Activated naive CD8-positive, alpha-beta T cell treated with anti-CD3 and anti-CD28 coated beads, Interleukin-2, amount 10 ng/mL, durations not matched to agents 7 days and 5 days (primary cell): Measurements from ENCODE around the gene DAW1. TPM values are rescaled to one million over a fixed set of nuclear protein-coding genes. Genes with fewer than 3 reads are reported as not detected.

Experiments
- ATAC-seq: fragments of 150-1000 bp; cut with Tn5 transposase; one replicate; pipeline ENCODE4 v1.10.0; 2021; ENCODE audit warnings: low read depth, moderate library complexity
- POLR2A ChIA-PET: fragments of 350-600 bp; sonication (Branson Sonifier 250); formaldehyde crosslinking; loops from one replicate; lab custom pipeline; 2021; ENCODE audit warnings: antibody characterized with exemption; lab: Charles Lee
- DNase-seq: peaks from one replicate; pipeline ENCODE4 v3.0.0; 2021
- H3K27ac Mint-ChIP-seq: one replicate; pipeline ENCODE4 v1.8.0; 2022; ENCODE audit warnings: mild to moderate bottlenecking, mixed read lengths
- H3K27me3 Mint-ChIP-seq: one replicate; pipeline ENCODE4 v1.8.0; 2022; ENCODE audit warnings: mild to moderate bottlenecking, moderate library complexity, mixed read lengths
- H3K36me3 Mint-ChIP-seq: one replicate; pipeline ENCODE4 v1.8.0; 2021; ENCODE audit warnings: mild to moderate bottlenecking, mixed read lengths
- H3K4me1 Mint-ChIP-seq: one replicate; pipeline ENCODE4 v1.8.0; 2021; ENCODE audit warnings: mixed read lengths
- H3K4me3 Mint-ChIP-seq: one replicate; pipeline ENCODE4 v1.8.0; 2022; ENCODE audit warnings: mild to moderate bottlenecking, moderate library complexity, mixed read lengths
- H3K9me3 Mint-ChIP-seq: one replicate; pipeline ENCODE4 v1.8.0; 2021; ENCODE audit warnings: mixed read lengths
- total RNA-seq, 2 experiments: library from RNA; stranded (reverse); gene quantifications; one replicate each; pipeline ENCODE4 v1.2.3, GENCODE V29; 2021

The DAW1 gene
- total RNA-seq, 2 experiments from 2014 or later, result not detected

DNA sequence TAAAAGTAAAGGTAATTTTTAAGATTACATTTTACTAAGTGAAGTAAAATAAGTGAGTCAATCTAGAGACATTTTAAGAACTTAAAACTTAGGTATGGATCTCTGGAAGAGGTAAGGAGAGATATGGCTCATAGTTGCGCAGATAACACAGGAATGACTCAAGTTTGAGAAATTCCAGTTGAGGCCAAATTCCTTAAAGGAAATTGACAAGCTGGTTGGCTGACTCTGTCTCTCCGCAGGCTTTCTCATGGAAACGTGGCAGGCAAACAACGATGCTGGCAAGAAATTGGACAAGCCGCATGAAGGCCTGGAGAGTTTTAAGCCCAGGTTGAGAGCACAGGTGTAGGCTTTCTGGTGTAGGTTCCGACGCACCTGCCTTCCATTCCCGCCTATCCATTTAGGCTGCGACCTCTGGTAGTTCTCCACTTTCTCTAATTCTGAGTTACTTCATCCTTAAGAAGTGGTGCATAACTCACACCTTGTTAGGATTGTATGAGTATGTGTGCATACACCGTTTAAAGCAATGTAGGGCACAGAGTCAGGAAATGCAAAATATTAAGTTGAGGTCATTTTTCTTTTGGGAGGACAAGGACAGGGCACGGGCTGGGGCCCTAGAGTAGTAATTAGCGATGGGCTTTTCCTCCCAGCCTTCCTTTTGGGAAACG lies 589 bp upstream of the DAW1 start:
- no peaks in the 10 kb centered on the region for H3K9me3 Mint-ChIP-seq
- peaks cover 20% of the 10 kb centered on the region for H3K27me3 Mint-ChIP-seq
- ATAC-seq (no peak), DNase-seq (no peak)
- H3K36me3 Mint-ChIP-seq, result no peaks in the 10 kb centered on the region
- H3K4me1 Mint-ChIP-seq, result peaks cover 1% of the 10 kb centered on the region
- no peak overlapping the region for H3K4me3 Mint-ChIP-seq
- H3K27ac Mint-ChIP-seq, result no peak overlapping the region
- POLR2A ChIA-PET, result no interaction called here

- Mint-ChIP-seq H3K4me1 (peaks cover 1% of the 10 kb centered on the region), H3K36me3 (no peaks in the 10 kb centered on the region), H3K27ac (no peak overlapping the region), H3K27me3 (peaks cover 17% of the 10 kb centered on the region), H3K4me3 (no peak overlapping the region), H3K9me3 (no peaks in the 10 kb centered on the region)
- POLR2A ChIA-PET, result no interaction called here
- no peak for DNase-seq
- no peak for ATAC-seq
Measured at GRCh38 chr2:227872676-227873075, 1.2 kb downstream of the DAW1 start.

GRCh38 chr2:227876300-227876801 lies 4.9 kb downstream of the DAW1 start:
- DNase-seq (no peak), ATAC-seq (no peak)
- Mint-ChIP-seq H3K4me1 (no peaks in the 10 kb centered on the region), H3K4me3 (no peak overlapping the region), H3K9me3 (no peaks in the 10 kb centered on the region), H3K36me3 (no peaks in the 10 kb centered on the region), H3K27ac (no peak overlapping the region), H3K27me3 (peaks cover 24% of the 10 kb centered on the region)
- POLR2A ChIA-PET, result no interaction called here

DNA sequence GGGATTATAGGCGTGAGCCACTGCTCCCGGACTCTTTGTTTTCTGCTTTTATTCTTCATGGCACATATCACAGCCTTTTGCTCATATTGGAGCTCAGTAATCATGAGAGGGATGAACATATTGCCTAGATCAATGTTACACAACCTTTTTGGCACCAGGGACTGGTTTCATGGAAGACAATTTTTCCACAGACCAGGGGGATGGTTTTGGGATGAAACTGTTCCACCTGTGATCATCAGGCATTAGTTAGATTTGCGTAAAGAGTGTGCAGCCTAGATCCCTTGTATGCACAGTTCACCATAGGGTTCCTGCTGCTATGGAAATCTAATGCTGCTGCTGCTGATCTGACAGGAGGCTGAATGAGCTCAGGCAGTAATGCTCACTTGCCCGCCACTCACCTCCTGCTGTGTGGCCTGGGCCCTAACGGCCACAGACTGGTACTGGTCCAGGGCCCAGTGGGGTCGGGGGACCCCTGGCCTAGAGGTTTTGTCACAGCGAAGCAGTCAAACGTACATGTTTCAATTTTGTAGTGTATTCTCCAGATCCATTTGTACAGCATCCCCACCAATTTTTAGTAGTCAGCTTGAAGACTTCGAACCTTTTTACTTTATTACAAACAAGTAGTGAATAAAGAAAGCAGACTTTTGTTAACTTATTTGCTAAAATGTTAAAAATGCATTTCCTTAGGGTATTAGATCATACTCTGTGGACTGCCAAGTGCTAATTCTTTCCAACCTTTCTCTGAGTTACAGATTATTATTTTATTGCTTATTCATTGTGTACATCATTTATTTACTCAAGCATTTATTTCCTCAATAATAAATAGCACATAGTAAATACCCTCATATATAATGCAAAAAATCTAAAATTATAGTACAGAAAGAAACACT lies 6.2 kb downstream of the DAW1 start:
- H3K4me1 Mint-ChIP-seq, result no peaks in the 10 kb centered on the region

DNA sequence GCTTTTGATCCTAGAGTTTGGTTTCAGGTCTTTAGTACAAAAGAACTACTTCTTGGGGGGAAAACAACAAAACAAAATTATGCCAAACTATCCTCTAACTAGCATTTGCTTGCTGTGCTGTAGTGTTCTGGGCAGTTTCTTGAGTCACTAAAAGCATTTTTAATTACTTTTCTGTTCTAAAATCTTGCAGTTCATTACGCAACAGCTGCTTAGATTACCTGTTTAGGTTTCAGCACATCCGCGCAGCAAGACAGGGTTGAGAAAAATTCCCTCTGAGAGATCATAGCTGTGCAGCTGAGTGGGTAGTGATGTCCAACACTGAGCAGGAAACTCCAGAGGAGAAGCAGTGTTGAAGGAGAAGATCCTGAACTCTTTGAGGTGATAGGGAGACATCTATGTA lies 9.0 kb downstream of the DAW1 start:
- Mint-ChIP-seq H3K36me3 (no peaks in the 10 kb centered on the region), H3K4me3 (no peak overlapping the region), H3K4me1 (no peaks in the 10 kb centered on the region), H3K9me3 (no peaks in the 10 kb centered on the region), H3K27me3 (peaks cover 12% of the 10 kb centered on the region), H3K27ac (no peak overlapping the region)
- DNase-seq (no peak), ATAC-seq (no peak)
- POLR2A ChIA-PET, result no interaction called here

More for the DNA sequence above, 6.2 kb downstream of the DAW1 start:
- H3K4me3 Mint-ChIP-seq, result no peak overlapping the region
- DNase-seq (no peak), ATAC-seq (no peak)
- no peak overlapping the region for H3K27ac Mint-ChIP-seq
- H3K27me3 Mint-ChIP-seq, result peaks cover 22% of the 10 kb centered on the region
- POLR2A ChIA-PET, result no interaction called here
- no peaks in the 10 kb centered on the region for H3K9me3 Mint-ChIP-seq
- H3K36me3 Mint-ChIP-seq, result no peaks in the 10 kb centered on the region

GRCh38 chr2:227881866-227882517 lies 10.6 kb downstream of the DAW1 start:
- no peak overlapping the region for H3K4me3 Mint-ChIP-seq
- peaks cover 14% of the 10 kb centered on the region for H3K27me3 Mint-ChIP-seq
- H3K36me3 Mint-ChIP-seq, result no peaks in the 10 kb centered on the region
- ATAC-seq, result peak; percentile 63
- no peak for DNase-seq
- no peaks in the 10 kb centered on the region for H3K4me1 Mint-ChIP-seq
- POLR2A ChIA-PET, result no interaction called here
- H3K9me3 Mint-ChIP-seq, result no peaks in the 10 kb centered on the region
- H3K27ac Mint-ChIP-seq, result no peak overlapping the region

GRCh38 chr2:227884511-227884947 lies 13.1 kb downstream of the DAW1 start:
- H3K36me3 Mint-ChIP-seq, result no peaks in the 10 kb centered on the region
- POLR2A ChIA-PET, result no interaction called here

GRCh38 chr2:227886149-227886548 lies 14.7 kb downstream of the DAW1 start:
- no peak overlapping the region for H3K27ac Mint-ChIP-seq
- peaks cover 5% of the 10 kb centered on the region for H3K27me3 Mint-ChIP-seq
- no peaks in the 10 kb centered on the region for H3K9me3 Mint-ChIP-seq
- POLR2A ChIA-PET, result no interaction called here
- ATAC-seq (no peak), DNase-seq (no peak)
- H3K36me3 Mint-ChIP-seq, result no peaks in the 10 kb centered on the region
- no peaks in the 10 kb centered on the region for H3K4me1 Mint-ChIP-seq
- H3K4me3 Mint-ChIP-seq, result no peak overlapping the region

More at GRCh38 chr2:227884511-227884947, 13.1 kb downstream of the DAW1 start:
- Mint-ChIP-seq H3K4me3 (no peak overlapping the region), H3K27me3 (peaks cover 14% of the 10 kb centered on the region), H3K27ac (no peak overlapping the region), H3K4me1 (no peaks in the 10 kb centered on the region), H3K9me3 (no peaks in the 10 kb centered on the region)
- ATAC-seq, result peak; percentile 50
- peak; percentile 67 for DNase-seq

GRCh38 chr2:227888289-227888688 lies 16.9 kb downstream of the DAW1 start:
- DNase-seq, result no peak
- Mint-ChIP-seq H3K36me3 (no peaks in the 10 kb centered on the region), H3K9me3 (no peaks in the 10 kb centered on the region), H3K27me3 (peaks cover 4% of the 10 kb centered on the region), H3K4me1 (no peaks in the 10 kb centered on the region), H3K27ac (no peak overlapping the region), H3K4me3 (no peak overlapping the region)
- no peak for ATAC-seq
- POLR2A ChIA-PET, result no interaction called here

DNA sequence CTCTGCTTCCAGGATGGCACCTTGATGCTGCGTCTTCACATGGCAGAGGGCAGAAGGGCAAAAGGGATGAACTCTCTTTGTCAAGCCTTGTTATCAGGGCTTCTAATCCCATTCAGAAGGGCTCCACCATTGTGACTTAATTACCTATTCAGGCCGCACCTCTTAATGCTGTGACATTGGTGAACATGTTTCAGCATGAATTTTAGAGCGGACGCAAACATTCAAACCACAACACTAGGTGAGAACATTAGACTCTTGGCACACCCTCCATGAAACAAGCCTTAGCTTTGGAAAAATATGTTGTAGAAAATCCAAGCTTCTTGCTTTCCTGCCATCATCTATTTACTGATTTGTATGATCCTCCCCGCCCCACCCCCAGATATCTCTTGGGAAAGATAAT lies 17.9 kb downstream of the DAW1 start:
- POLR2A ChIA-PET, result no interaction called here
- no peaks in the 10 kb centered on the region for H3K4me1 Mint-ChIP-seq
- DNase-seq (no peak), ATAC-seq (no peak)
- H3K4me3 Mint-ChIP-seq, result no peak overlapping the region
- H3K27me3 Mint-ChIP-seq, result peaks cover 6% of the 10 kb centered on the region
- H3K36me3 Mint-ChIP-seq, result no peaks in the 10 kb centered on the region
- no peaks in the 10 kb centered on the region for H3K9me3 Mint-ChIP-seq
- H3K27ac Mint-ChIP-seq, result no peak overlapping the region

DNA sequence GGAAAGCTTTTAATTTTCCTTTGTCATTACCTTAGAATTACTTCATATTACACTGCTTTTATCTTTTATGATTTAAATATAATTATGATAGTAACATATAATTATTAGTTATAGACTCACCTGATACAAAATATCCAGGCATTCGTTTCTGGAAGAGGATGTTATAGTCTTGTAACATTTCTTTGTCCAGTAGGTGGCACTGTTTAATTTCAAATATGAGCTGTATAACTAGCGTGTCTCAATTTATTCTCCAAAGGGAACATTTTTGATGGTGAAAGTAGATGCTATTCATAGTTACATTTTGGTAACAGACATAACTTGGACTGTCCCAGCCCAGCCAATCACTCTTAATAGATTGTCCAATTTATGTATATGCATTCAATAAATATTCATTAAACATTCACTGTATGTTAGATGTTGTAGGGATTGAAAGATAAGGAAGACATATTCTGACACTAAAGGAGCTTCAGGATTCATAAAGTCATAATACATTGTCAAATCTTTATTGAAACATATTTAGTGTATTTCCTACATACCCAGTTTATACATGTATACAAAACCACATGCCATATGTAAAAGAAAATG lies 19.2 kb downstream of the DAW1 start:
- no peak for DNase-seq
- POLR2A ChIA-PET, result no interaction called here
- Mint-ChIP-seq H3K4me1 (no peaks in the 10 kb centered on the region), H3K27me3 (peaks cover 6% of the 10 kb centered on the region), H3K4me3 (no peak overlapping the region), H3K9me3 (no peaks in the 10 kb centered on the region), H3K36me3 (no peaks in the 10 kb centered on the region), H3K27ac (no peak overlapping the region)
- ATAC-seq, result peak; percentile 58

GRCh38 chr2:227891673-227892072 lies 20.2 kb downstream of the DAW1 start:
- ATAC-seq, result no peak
- H3K27me3 Mint-ChIP-seq, result peaks cover 3% of the 10 kb centered on the region
- H3K36me3 Mint-ChIP-seq, result no peaks in the 10 kb centered on the region
- H3K9me3 Mint-ChIP-seq, result no peaks in the 10 kb centered on the region
- H3K4me3 Mint-ChIP-seq, result no peak overlapping the region
- no peaks in the 10 kb centered on the region for H3K4me1 Mint-ChIP-seq
- POLR2A ChIA-PET, result no interaction called here
- no peak for DNase-seq
- no peak overlapping the region for H3K27ac Mint-ChIP-seq

DNA sequence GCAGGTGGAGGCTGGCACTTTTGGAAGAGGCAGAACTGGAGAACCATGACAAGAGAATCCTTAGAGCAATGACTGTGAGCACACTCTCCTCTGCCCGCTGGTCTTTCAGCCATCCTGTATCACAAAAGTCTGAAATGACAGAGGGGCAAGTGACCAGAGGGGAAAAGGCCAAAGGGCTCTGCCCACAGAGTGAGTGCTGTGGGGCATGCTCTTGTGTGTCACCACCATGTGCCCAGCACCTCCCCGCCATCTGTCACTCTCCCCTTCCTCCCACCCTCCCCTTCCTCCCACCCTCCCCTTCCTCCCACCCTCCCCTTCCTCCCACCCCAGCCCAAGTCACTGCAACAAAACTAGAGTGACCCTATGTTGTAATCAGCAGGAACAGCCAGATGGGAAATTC lies 31.9 kb downstream of the DAW1 start:
- Mint-ChIP-seq H3K9me3 (no peaks in the 10 kb centered on the region), H3K4me1 (no peaks in the 10 kb centered on the region), H3K27ac (no peak overlapping the region), H3K27me3 (no peaks in the 10 kb centered on the region), H3K36me3 (no peaks in the 10 kb centered on the region), H3K4me3 (no peak overlapping the region)
- ATAC-seq (no peak), DNase-seq (no peak)
- POLR2A ChIA-PET, result no interaction called here
